T-helper 1 cell treated with Interleukin-12 subunit alpha and Interleukin-12 subunit beta and Interleukin-4 antibody, amounts not matched to agents 30 μg/mL and 1 μg/mL, for 36 hours (primary cell): Measurements from ENCODE around the gene WDR44.
"Not testable (repeated sequence)": the region's sequence is repeated elsewhere in the genome, so short reads cannot be mapped to it uniquely, and the experiment has no call there.

ENCODE experiments used
- H3K27ac Mint-ChIP-seq: one replicate; pipeline ENCODE4 v1.8.0; 2021; ENCODE audit warnings: mild to moderate bottlenecking, mixed read lengths
- H3K27me3 Mint-ChIP-seq: one replicate; pipeline ENCODE4 v1.8.0; 2021; ENCODE audit warnings: low read depth, mixed read lengths
- H3K36me3 Mint-ChIP-seq: one replicate; pipeline ENCODE4 v1.8.0; 2021; ENCODE audit warnings: low read depth, mixed read lengths
- H3K4me1 Mint-ChIP-seq: one replicate; pipeline ENCODE4 v1.8.0; 2021; ENCODE audit warnings: low read depth, mixed read lengths
- H3K4me3 Mint-ChIP-seq: one replicate; pipeline ENCODE4 v1.8.0; 2021; ENCODE audit warnings: mild to moderate bottlenecking, moderate library complexity, mixed read lengths
- H3K9me3 Mint-ChIP-seq: one replicate; pipeline ENCODE4 v1.8.0; 2021; ENCODE audit warnings: mixed read lengths

Gene WDR44

GRCh38 chrX:118396113-118396512 is 50.2 kb downstream of the WDR44 start:
- Mint-ChIP-seq H3K4me1 (peaks cover 6% of the 10 kb centered on the region), H3K36me3 (peaks cover 11% of the 10 kb centered on the region), H3K4me3 (no peak overlapping the region), H3K27me3 (no peaks in the 10 kb centered on the region), H3K27ac (no peak overlapping the region), H3K9me3 (no peaks in the 10 kb centered on the region)

DNA sequence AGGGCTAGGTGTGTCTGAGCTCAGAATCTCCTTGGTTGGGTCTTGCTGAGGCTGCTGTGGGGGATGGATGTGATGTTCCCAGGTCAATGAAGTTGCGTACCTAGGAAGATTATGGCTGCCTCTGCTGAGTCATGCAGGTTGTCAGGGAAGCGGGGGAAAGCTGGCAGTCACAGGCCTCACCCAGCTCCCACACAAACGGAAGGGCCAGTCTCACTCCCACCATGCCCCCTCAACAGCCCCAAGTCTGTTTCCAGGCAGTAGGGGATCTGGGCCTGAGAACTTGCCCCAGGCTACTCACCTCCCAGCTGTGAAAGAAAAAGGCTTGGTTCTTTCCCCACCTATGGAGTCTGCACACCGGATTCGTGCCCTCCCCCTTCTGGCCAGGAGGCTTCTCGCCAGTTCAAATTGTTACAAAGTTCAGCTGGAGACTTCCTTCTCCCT is 72.9 kb downstream of the WDR44 start:
- Mint-ChIP-seq H3K4me1 (peaks cover 12% of the 10 kb centered on the region), H3K4me3 (no peak overlapping the region), H3K27me3 (no peaks in the 10 kb centered on the region), H3K36me3 (peaks cover 25% of the 10 kb centered on the region), H3K9me3 (no peaks in the 10 kb centered on the region), H3K27ac (no peak overlapping the region)

DNA sequence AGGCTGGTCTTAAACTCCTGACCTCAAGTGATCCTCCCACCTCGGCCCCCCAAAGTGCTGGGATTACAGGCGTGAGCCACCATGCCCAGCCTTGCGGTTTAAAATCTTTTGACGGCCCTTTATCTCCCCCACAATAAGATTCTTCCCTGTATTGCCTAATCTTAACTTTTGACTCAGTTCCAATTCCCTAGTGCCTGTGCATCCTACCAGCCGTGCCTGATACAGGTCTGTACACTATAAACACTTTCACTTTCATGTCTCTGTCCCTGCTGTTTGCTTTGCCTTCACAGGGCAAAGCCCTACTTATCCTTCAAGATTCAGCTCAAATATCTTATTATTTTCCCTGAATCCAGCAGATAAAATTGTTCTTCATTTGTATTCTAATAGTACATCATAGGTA is 74.6 kb downstream of the WDR44 start:
- Mint-ChIP-seq H3K27me3 (no peaks in the 10 kb centered on the region), H3K9me3 (no peaks in the 10 kb centered on the region), H3K36me3 (peaks cover 20% of the 10 kb centered on the region), H3K27ac (no peak overlapping the region), H3K4me1 (peaks cover 12% of the 10 kb centered on the region), H3K4me3 (no peak overlapping the region)

GRCh38 chrX:118423558-118423957 is 77.7 kb downstream of the WDR44 start:
- H3K9me3 Mint-ChIP-seq, result no peaks in the 10 kb centered on the region
- no peak overlapping the region for H3K4me3 Mint-ChIP-seq
- peaks cover 8% of the 10 kb centered on the region for H3K36me3 Mint-ChIP-seq
- no peak overlapping the region for H3K27ac Mint-ChIP-seq
- H3K27me3 Mint-ChIP-seq, result no peaks in the 10 kb centered on the region
- peaks cover 7% of the 10 kb centered on the region for H3K4me1 Mint-ChIP-seq

DNA sequence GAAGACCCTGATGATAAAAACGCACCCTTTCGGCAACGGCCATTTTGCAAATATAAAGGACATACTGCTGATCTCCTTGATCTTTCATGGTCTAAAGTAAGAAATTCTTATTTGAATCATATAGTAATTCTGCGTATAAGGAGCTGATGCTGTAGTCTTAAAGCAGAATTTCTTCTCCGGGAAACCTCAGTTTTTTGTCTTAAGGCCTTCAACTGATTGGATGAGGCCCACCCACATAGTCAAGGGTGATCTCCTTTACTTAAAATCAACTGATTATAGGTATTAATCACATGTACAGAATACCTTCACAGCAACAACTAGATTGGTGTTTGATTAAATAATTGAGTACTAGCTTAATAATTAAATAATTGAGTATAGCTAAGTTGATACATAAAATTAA is 86.9 kb downstream of the WDR44 start:
- no peak overlapping the region for H3K4me3 Mint-ChIP-seq
- H3K36me3 Mint-ChIP-seq, result peaks cover 13% of the 10 kb centered on the region
- H3K27me3 Mint-ChIP-seq, result no peaks in the 10 kb centered on the region
- no peak overlapping the region for H3K27ac Mint-ChIP-seq
- no peaks in the 10 kb centered on the region for H3K4me1 Mint-ChIP-seq
- H3K9me3 Mint-ChIP-seq, result no peaks in the 10 kb centered on the region

- no peaks in the 10 kb centered on the region for H3K4me1 Mint-ChIP-seq
- H3K9me3 Mint-ChIP-seq, result no peaks in the 10 kb centered on the region
- no peak overlapping the region for H3K4me3 Mint-ChIP-seq
- H3K27me3 Mint-ChIP-seq, result no peaks in the 10 kb centered on the region
- no peak overlapping the region for H3K27ac Mint-ChIP-seq
- peaks cover 9% of the 10 kb centered on the region for H3K36me3 Mint-ChIP-seq
Observed at GRCh38 chrX:118437283-118437682, 91.4 kb downstream of the WDR44 start.

- no peak overlapping the region for H3K27ac Mint-ChIP-seq
- no peak overlapping the region for H3K4me3 Mint-ChIP-seq
- H3K9me3 Mint-ChIP-seq, result no peaks in the 10 kb centered on the region
- peaks cover 6% of the 10 kb centered on the region for H3K36me3 Mint-ChIP-seq
- no peaks in the 10 kb centered on the region for H3K4me1 Mint-ChIP-seq
- no peaks in the 10 kb centered on the region for H3K27me3 Mint-ChIP-seq
Observed at GRCh38 chrX:118448273-118448783, 102.4 kb downstream of the WDR44 start.

GRCh38 chrX:118455013-118455412 is 109.1 kb downstream of the WDR44 start:
- Mint-ChIP-seq H3K4me3 (no peak overlapping the region), H3K4me1 (no peaks in the 10 kb centered on the region), H3K27me3 (no peaks in the 10 kb centered on the region), H3K9me3 (no peaks in the 10 kb centered on the region), H3K36me3 (peaks cover 5% of the 10 kb centered on the region), H3K27ac (no peak overlapping the region)

- H3K4me1 Mint-ChIP-seq, result no peaks in the 10 kb centered on the region
- H3K9me3 Mint-ChIP-seq, result no peaks in the 10 kb centered on the region
- no peaks in the 10 kb centered on the region for H3K36me3 Mint-ChIP-seq
- H3K27me3 Mint-ChIP-seq, result no peaks in the 10 kb centered on the region
- no peak overlapping the region for H3K4me3 Mint-ChIP-seq
- no peak overlapping the region for H3K27ac Mint-ChIP-seq
Observed at GRCh38 chrX:118459494-118459893, 113.6 kb downstream of the WDR44 start.

- Mint-ChIP-seq H3K27me3 (no peaks in the 10 kb centered on the region), H3K4me3 (no peak overlapping the region), H3K9me3 (no peaks in the 10 kb centered on the region), H3K4me1 (no peaks in the 10 kb centered on the region), H3K27ac (no peak overlapping the region), H3K36me3 (no peaks in the 10 kb centered on the region)
Observed at GRCh38 chrX:118464501-118464900, 118.6 kb downstream of the WDR44 start.

- no peaks in the 10 kb centered on the region for H3K4me1 Mint-ChIP-seq
- H3K9me3 Mint-ChIP-seq, result no peaks in the 10 kb centered on the region
Observed at GRCh38 chrX:118468122-118468521, 122.2 kb downstream of the WDR44 start.

GRCh38 chrX:118470721-118471347 is 124.9 kb downstream of the WDR44 start:
- H3K4me3 Mint-ChIP-seq, H3K9me3 Mint-ChIP-seq, H3K36me3 Mint-ChIP-seq, H3K4me1 Mint-ChIP-seq, H3K27me3 Mint-ChIP-seq, H3K27ac Mint-ChIP-seq: not testable (repeated sequence)

More at GRCh38 chrX:118468122-118468521, 122.2 kb downstream of the WDR44 start:
- Mint-ChIP-seq H3K4me3 (no peak overlapping the region), H3K27ac (no peak overlapping the region), H3K27me3 (no peaks in the 10 kb centered on the region), H3K36me3 (peaks cover 3% of the 10 kb centered on the region)

DNA sequence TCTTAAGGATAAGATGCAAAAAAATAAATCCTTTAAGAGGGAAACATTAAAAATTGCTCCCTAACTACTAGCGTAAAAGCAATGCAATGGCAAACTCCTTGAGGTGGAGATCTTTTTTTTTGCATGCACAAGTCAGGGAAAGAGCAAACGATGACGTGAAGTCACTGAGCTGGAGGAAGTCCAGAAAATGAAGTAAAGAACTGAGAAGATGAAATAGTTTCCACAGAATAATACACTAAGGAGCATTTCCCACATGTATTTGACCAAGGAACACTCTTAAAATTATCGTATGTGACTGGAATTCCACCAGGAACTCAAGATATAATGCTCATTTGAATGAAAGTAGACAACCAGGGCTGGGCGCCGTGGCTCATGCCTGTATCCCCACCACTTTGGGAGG is 128.7 kb downstream of the WDR44 start:
- H3K4me3 Mint-ChIP-seq, result no peak overlapping the region
- H3K36me3 Mint-ChIP-seq, result peaks cover 3% of the 10 kb centered on the region
- H3K9me3 Mint-ChIP-seq, result no peaks in the 10 kb centered on the region
- no peaks in the 10 kb centered on the region for H3K4me1 Mint-ChIP-seq
- no peak overlapping the region for H3K27ac Mint-ChIP-seq
- no peaks in the 10 kb centered on the region for H3K27me3 Mint-ChIP-seq

GRCh38 chrX:118475903-118476302 is 130.0 kb downstream of the WDR44 start:
- H3K36me3 Mint-ChIP-seq, result peaks cover 3% of the 10 kb centered on the region
- H3K4me1 Mint-ChIP-seq, result no peaks in the 10 kb centered on the region
- H3K9me3 Mint-ChIP-seq, result no peaks in the 10 kb centered on the region
- no peaks in the 10 kb centered on the region for H3K27me3 Mint-ChIP-seq
- H3K27ac Mint-ChIP-seq, result no peak overlapping the region
- no peak overlapping the region for H3K4me3 Mint-ChIP-seq

- Mint-ChIP-seq H3K9me3 (no peaks in the 10 kb centered on the region), H3K36me3 (no peaks in the 10 kb centered on the region), H3K27me3 (no peaks in the 10 kb centered on the region), H3K4me3 (no peak overlapping the region), H3K27ac (no peak overlapping the region), H3K4me1 (no peaks in the 10 kb centered on the region)
Observed at GRCh38 chrX:118480172-118480571, 134.3 kb downstream of the WDR44 start.

DNA sequence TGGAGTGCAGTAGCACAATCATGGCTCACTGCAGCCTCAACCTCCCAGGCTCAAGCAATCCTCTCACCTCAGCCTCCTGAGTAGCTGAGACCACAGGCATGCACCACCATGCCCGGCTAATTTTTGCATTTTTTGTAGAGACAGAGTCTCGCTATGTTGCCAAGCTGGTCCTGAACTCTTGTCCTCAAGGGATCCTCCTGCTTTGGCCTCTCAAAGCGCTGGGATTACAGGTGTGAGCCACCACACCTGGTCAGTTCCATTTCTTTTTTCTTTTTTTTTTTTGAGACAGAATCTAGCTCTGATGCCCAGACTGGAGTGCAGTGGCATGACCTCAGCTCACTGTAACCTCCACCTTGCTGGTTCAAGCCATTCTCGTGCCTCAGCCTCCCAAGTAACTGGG is 136.5 kb downstream of the WDR44 start:
- not testable (repeated sequence) for H3K36me3 Mint-ChIP-seq, H3K27me3 Mint-ChIP-seq, H3K27ac Mint-ChIP-seq, H3K4me3 Mint-ChIP-seq, H3K9me3 Mint-ChIP-seq, H3K4me1 Mint-ChIP-seq
